ENCODE results near the gene GIGYF1. TPM values are rescaled to one million over a fixed set of nuclear protein-coding genes. Genes with fewer than 3 reads are reported as not detected.

GIGYF1 gene
- total RNA-seq, 1 donor = 29.3 TPM

GRCh38 chr7:100682228-100682741 lies 11.8 kb downstream of the GIGYF1 start:
- H3K4me1 ChIP-seq (ENCODE audit: insufficient read depth, low read length) = peaks cover 3% of the 10 kb centered on the region
- H3K4me3 ChIP-seq (ENCODE audit: insufficient read depth, low read length) = no peak overlapping the region
- no peak overlapping the region for H3K27ac ChIP-seq (ENCODE audit: low read depth, low read length)
- H3K36me3 ChIP-seq (ENCODE audit: insufficient read depth, low read length) = peaks cover 47% of the 10 kb centered on the region
- H3K27me3 ChIP-seq (ENCODE audit: insufficient read depth, low read length) = no peaks in the 10 kb centered on the region
- H3K79me2 ChIP-seq (ENCODE audit: insufficient read depth, low read length) = peaks cover 12% of the 10 kb centered on the region
- H3K4me2 ChIP-seq (ENCODE audit: insufficient read depth, low read length) = no peak overlapping the region
- no peak for TF ChIP-seq CTCF (IDR thresholded peaks at IDR 0.05; ENCODE audit: extremely low read depth, low read depth, low read length)
- peak; percentile 89 for DNase-seq (ENCODE audit: insufficient read length, low spot score, missing footprints)
- peaks cover 33% of the 10 kb centered on the region for H4K20me1 ChIP-seq (ENCODE audit: insufficient read depth, low read length)
- no peaks in the 10 kb centered on the region for H3K9me3 ChIP-seq (ENCODE audit: low read depth, low read length)
- H2AFZ ChIP-seq (ENCODE audit: low read length) = no peak overlapping the region

- Histone ChIP-seq H3K27me3 (ENCODE audit: insufficient read depth, low read length) (no peaks in the 10 kb centered on the region), H3K4me2 (ENCODE audit: insufficient read depth, low read length) (no peak overlapping the region), H3K9me3 (ENCODE audit: low read depth, low read length) (no peaks in the 10 kb centered on the region), H4K20me1 (ENCODE audit: insufficient read depth, low read length) (peaks cover 34% of the 10 kb centered on the region), H3K4me3 (ENCODE audit: insufficient read depth, low read length) (no peak overlapping the region), H2AFZ (ENCODE audit: low read length) (no peak overlapping the region), H3K27ac (ENCODE audit: low read depth, low read length) (no peak overlapping the region), H3K79me2 (ENCODE audit: insufficient read depth, low read length) (peaks cover 18% of the 10 kb centered on the region), H3K36me3 (ENCODE audit: insufficient read depth, low read length) (peaks cover 53% of the 10 kb centered on the region), H3K4me1 (ENCODE audit: insufficient read depth, low read length) (peaks cover 3% of the 10 kb centered on the region)
- no peak for TF ChIP-seq CTCF (IDR thresholded peaks at IDR 0.05; ENCODE audit: extremely low read depth, low read depth, low read length)
- peak; percentile 86 for DNase-seq (ENCODE audit: insufficient read length, low spot score, missing footprints)
Measured at GRCh38 chr7:100681491-100682227, 12.4 kb downstream of the GIGYF1 start.

- Histone ChIP-seq H3K27ac (ENCODE audit: low read depth, low read length) (no peak overlapping the region), H3K36me3 (ENCODE audit: insufficient read depth, low read length) (peaks cover 56% of the 10 kb centered on the region), H4K20me1 (ENCODE audit: insufficient read depth, low read length) (peaks cover 38% of the 10 kb centered on the region), H2AFZ (ENCODE audit: low read length) (no peak overlapping the region), H3K4me2 (ENCODE audit: insufficient read depth, low read length) (no peak overlapping the region), H3K79me2 (ENCODE audit: insufficient read depth, low read length) (peaks cover 27% of the 10 kb centered on the region), H3K4me1 (ENCODE audit: insufficient read depth, low read length) (peaks cover 3% of the 10 kb centered on the region), H3K9me3 (ENCODE audit: low read depth, low read length) (no peaks in the 10 kb centered on the region), H3K4me3 (ENCODE audit: insufficient read depth, low read length) (no peak overlapping the region), H3K27me3 (ENCODE audit: insufficient read depth, low read length) (no peaks in the 10 kb centered on the region)
- peak; percentile 89 for DNase-seq (ENCODE audit: insufficient read length, low spot score, missing footprints)
- no peak for TF ChIP-seq CTCF (IDR thresholded peaks at IDR 0.05; ENCODE audit: extremely low read depth, low read depth, low read length)
Measured at GRCh38 chr7:100680576-100681271, 13.3 kb downstream of the GIGYF1 start.
